Gastrocnemius medialis (tissue), 4 donors: ENCODE measurements around the gene FCHO2.

Experiments used
- CTCF ChIP-seq, 5 experiments: fragments of 450-650 bp in 3 of 5; fragments of 200-600 bp in 2 of 5; sonication (generic) in 2 of 5; IDR thresholded peaks in 4 of 5; conservative IDR thresholded peaks in 1 of 5; 1 replicate in 4 of 5; 2 replicates in 1 of 5; pipeline ENCODE4 v1.5.1; 2016 to 2019; ENCODE audit warnings: antibody characterized with exemption in 5 of 5, mild to moderate bottlenecking in 3 of 5, moderate library complexity in 3 of 5
- POLR2A ChIP-seq, 2 donors: fragments of 450-650 bp; IDR thresholded peaks; one replicate each; pipeline ENCODE4 v1.6.1; 2017; ENCODE audit warnings: antibody characterized with exemption in 2 of 2, mild to moderate bottlenecking in 2 of 2, moderate library complexity in 2 of 2

- no peak for TF ChIP-seq CTCF (IDR thresholded peaks at IDR 0.05 in 4 of 5, conservative IDR thresholded peaks at IDR 0.05 in 1 of 5)
- no peak for TF ChIP-seq POLR2A (IDR thresholded peaks at IDR 0.05)
Measured at GRCh38 chr5:72947498-72947897, 8.3 kb upstream of the FCHO2 start.
